Trophoblast cell (in vitro differentiated cells and primary cell): Measurements from ENCODE around the gene MBD3.

Source experiments
- DNase-seq, 2 donors: peaks; one replicate each; pipeline ENCODE4 v3.0.0-alpha.2; 2016
- H2AFZ ChIP-seq: 2 replicates; pipeline ENCODE4 v1.6.1; 2013; ENCODE audit warnings: low read length, moderate library complexity, mild to moderate bottlenecking; ENCODE audit not compliant: insufficient read depth, poor library complexity
- H2AK5ac ChIP-seq: 2 replicates; pipeline ENCODE4 v1.6.1; 2013; ENCODE audit warnings: mild to moderate bottlenecking, low read length
- H2BK120ac ChIP-seq: 2 replicates; pipeline ENCODE4 v1.6.1; 2013; ENCODE audit warnings: low read length, mild to moderate bottlenecking, moderate library complexity; ENCODE audit not compliant: insufficient read depth, poor library complexity
- H2BK12ac ChIP-seq: 2 replicates; pipeline ENCODE4 v1.6.1; 2013; ENCODE audit warnings: mild to moderate bottlenecking, low read length, moderate library complexity
- H2BK5ac ChIP-seq: 2 replicates; pipeline ENCODE4 v1.6.1; 2013; ENCODE audit warnings: low read length, low read depth, moderate library complexity, mild to moderate bottlenecking; ENCODE audit not compliant: poor library complexity
- H3K14ac ChIP-seq: 2 replicates; pipeline ENCODE4 v1.6.1; 2013; ENCODE audit warnings: mild to moderate bottlenecking, low read length
- H3K18ac ChIP-seq: 2 replicates; pipeline ENCODE4 v1.6.1; 2013; ENCODE audit warnings: mild to moderate bottlenecking, low read length
- H3K23ac ChIP-seq: 2 replicates; pipeline ENCODE4 v1.6.1; 2013; ENCODE audit warnings: low read length
- H3K27ac ChIP-seq: 2 replicates; pipeline ENCODE4 v1.5.1; 2013; ENCODE audit warnings: low read depth, mild to moderate bottlenecking, inconsistent platforms, low read length, moderate library complexity
- H3K27me3 ChIP-seq: 2 replicates; pipeline ENCODE4 v1.6.1; 2013; ENCODE audit warnings: inconsistent platforms, mild to moderate bottlenecking, low read length, moderate library complexity; ENCODE audit not compliant: insufficient read depth
- H3K36me3 ChIP-seq, 2 experiments: 1 replicate in 1 of 2; 2 replicates in 1 of 2; pipeline ENCODE4 v1.6.1; 2013; ENCODE audit warnings: low read length in 2 of 2, mild to moderate bottlenecking in 2 of 2, moderate library complexity in 1 of 2; ENCODE audit not compliant: insufficient read depth in 2 of 2, control insufficient read depth in 1 of 2
- H3K4ac ChIP-seq: 2 replicates; pipeline ENCODE4 v1.6.1; 2013; ENCODE audit warnings: low read depth, mild to moderate bottlenecking, low read length, moderate library complexity
- H3K4me1 ChIP-seq, 2 experiments: 1 replicate in 1 of 2; 2 replicates in 1 of 2; pipeline ENCODE4 v1.6.1; 2013; ENCODE audit warnings: low read length in 2 of 2, mild to moderate bottlenecking in 2 of 2, moderate library complexity in 1 of 2; ENCODE audit not compliant: insufficient read depth in 2 of 2, control insufficient read depth in 1 of 2
- H3K4me2 ChIP-seq: 2 replicates; pipeline ENCODE4 v1.6.1; 2013; ENCODE audit warnings: inconsistent platforms, mild to moderate bottlenecking, low read length, moderate library complexity
- H3K4me3 ChIP-seq: 2 replicates; pipeline ENCODE4 v1.5.1; 2013; ENCODE audit warnings: mild to moderate bottlenecking, low read depth, low read length, inconsistent platforms
- H3K79me1 ChIP-seq: one replicate; pipeline ENCODE4 v1.6.1; 2013; ENCODE audit warnings: low read length
- H3K79me2 ChIP-seq: 2 replicates; pipeline ENCODE4 v1.6.1; 2013; ENCODE audit warnings: low read length, mild to moderate bottlenecking; ENCODE audit not compliant: control insufficient read depth, insufficient read depth, poor library complexity
- H3K9ac ChIP-seq: 2 replicates; pipeline ENCODE4 v1.6.1; 2013; ENCODE audit warnings: mild to moderate bottlenecking, low read length
- H3K9me3 ChIP-seq: 2 replicates; pipeline ENCODE4 v1.6.1; 2013; ENCODE audit warnings: low read depth, mild to moderate bottlenecking, control low read depth, inconsistent platforms, low read length; ENCODE audit not compliant: insufficient read depth
- H4K12ac ChIP-seq: 2 replicates; pipeline ENCODE4 v1.6.1; 2013; ENCODE audit warnings: low read depth, mild to moderate bottlenecking, low read length, moderate library complexity
- H4K8ac ChIP-seq: 2 replicates; pipeline ENCODE4 v1.6.1; 2013; ENCODE audit warnings: low read depth, mild to moderate bottlenecking, low read length, moderate library complexity
- H4K91ac ChIP-seq: one replicate; pipeline ENCODE4 v1.6.1; 2013; ENCODE audit warnings: low read depth, mild to moderate bottlenecking, low read length, moderate library complexity
- WGBS: extraction: QIAGEN DNeasy Blood & Tissue Kit; methylation state at CpG from one replicate; pipeline ENCODE4 v1.1.7; 2013; ENCODE audit warnings: missing lambda C conversion rate; ENCODE audit not compliant: insufficient read length, insufficient coverage; ENCODE audit errors: extremely low coverage; 5-methylcytosine and 5-hydroxymethylcytosine counted together

Gene MBD3

GRCh38 chr19:1527650-1528309 is 64.9 kb downstream of the MBD3 start:
- H2AFZ ChIP-seq: no peak overlapping the region
- no peak overlapping the region for H3K14ac ChIP-seq
- H3K4me3 ChIP-seq: no peak overlapping the region
- no peak overlapping the region for H4K91ac ChIP-seq
- no peak overlapping the region for H4K8ac ChIP-seq
- H2BK12ac ChIP-seq: no peak overlapping the region
- no CpG with 5 or more reads among the region's 27 CpGs for WGBS
- no peak overlapping the region for H2BK120ac ChIP-seq
- peak in 1 of 2 donors; percentile 28 for DNase-seq
- no peaks in the 10 kb centered on the region for H3K79me2 ChIP-seq
- no peak overlapping the region for H3K23ac ChIP-seq
- peaks cover 20% of the 10 kb centered on the region for H3K9me3 ChIP-seq
- H4K12ac ChIP-seq: no peak overlapping the region
- H3K9ac ChIP-seq: no peak overlapping the region
- H3K18ac ChIP-seq: no peak overlapping the region
- peaks cover 20% of the 10 kb centered on the region for H3K27me3 ChIP-seq
- no peak overlapping the region for H2AK5ac ChIP-seq
- no peaks in the 10 kb centered on the region for H3K79me1 ChIP-seq
- no peak overlapping the region for H3K4me2 ChIP-seq
- H3K27ac ChIP-seq: no peak overlapping the region
- H3K4me1 ChIP-seq: no peaks in the 10 kb centered on the region
- H3K4ac ChIP-seq: no peak overlapping the region
- no peak overlapping the region for H2BK5ac ChIP-seq
- no peaks in the 10 kb centered on the region for H3K36me3 ChIP-seq

GRCh38 chr19:1526979-1527649 is 65.6 kb downstream of the MBD3 start:
- Histone ChIP-seq H3K4ac (no peak overlapping the region), H2AFZ (no peak overlapping the region), H3K9me3 (peaks cover 20% of the 10 kb centered on the region), H4K8ac (no peak overlapping the region), H3K79me1 (no peaks in the 10 kb centered on the region), H4K91ac (no peak overlapping the region), H3K79me2 (no peaks in the 10 kb centered on the region), H3K36me3 (no peaks in the 10 kb centered on the region), H3K23ac (no peak overlapping the region), H3K4me2 (no peak overlapping the region), H4K12ac (no peak overlapping the region), H2AK5ac (no peak overlapping the region), H2BK120ac (no peak overlapping the region), H3K4me1 (no peaks in the 10 kb centered on the region), H3K14ac (no peak overlapping the region), H2BK5ac (no peak overlapping the region), H2BK12ac (no peak overlapping the region), H3K18ac (no peak overlapping the region), H3K4me3 (no peak overlapping the region), H3K9ac (no peak overlapping the region), H3K27me3 (peaks cover 20% of the 10 kb centered on the region), H3K27ac (no peak overlapping the region)
- peak in 1 of 2 donors; percentile 42 for DNase-seq
- no CpG with 5 or more reads among the region's 18 CpGs for WGBS

- H4K8ac ChIP-seq: no peak overlapping the region
- H2BK120ac ChIP-seq: no peak overlapping the region
- H3K4me1 ChIP-seq: no peaks in the 10 kb centered on the region
- no peak overlapping the region for H2AFZ ChIP-seq
- H3K27ac ChIP-seq: no peak overlapping the region
- H3K36me3 ChIP-seq: no peaks in the 10 kb centered on the region
- no peak overlapping the region for H2BK5ac ChIP-seq
- H3K9ac ChIP-seq: no peak overlapping the region
- no peak overlapping the region for H3K18ac ChIP-seq
- no CpG with 5 or more reads among the region's 33 CpGs for WGBS
- peaks cover 20% of the 10 kb centered on the region for H3K27me3 ChIP-seq
- no peak overlapping the region for H2BK12ac ChIP-seq
- no peaks in the 10 kb centered on the region for H3K79me1 ChIP-seq
- H2AK5ac ChIP-seq: no peak overlapping the region
- H3K4me2 ChIP-seq: no peak overlapping the region
- peaks cover 19% of the 10 kb centered on the region for H3K9me3 ChIP-seq
- no peak overlapping the region for H3K23ac ChIP-seq
- H4K12ac ChIP-seq: no peak overlapping the region
- H4K91ac ChIP-seq: no peak overlapping the region
- no peaks in the 10 kb centered on the region for H3K79me2 ChIP-seq
- no peak overlapping the region for H3K4me3 ChIP-seq
- DNase-seq: no peak
- no peak overlapping the region for H3K14ac ChIP-seq
- no peak overlapping the region for H3K4ac ChIP-seq
These were observed 66.4 kb downstream of the MBD3 start for GRCh38 chr19:1526066-1526778.

- Histone ChIP-seq H3K27me3 (peaks cover 20% of the 10 kb centered on the region), H3K79me1 (no peaks in the 10 kb centered on the region), H4K8ac (no peak overlapping the region), H3K36me3 (no peaks in the 10 kb centered on the region), H3K4me2 (no peak overlapping the region), H3K4me1 (no peaks in the 10 kb centered on the region), H3K79me2 (no peaks in the 10 kb centered on the region), H3K23ac (no peak overlapping the region), H2BK5ac (no peak overlapping the region), H4K12ac (no peak overlapping the region), H3K27ac (no peak overlapping the region), H3K14ac (no peak overlapping the region), H3K4ac (no peak overlapping the region), H3K9ac (no peak overlapping the region), H2AFZ (no peak overlapping the region), H3K18ac (no peak overlapping the region), H4K91ac (no peak overlapping the region), H2BK120ac (no peak overlapping the region), H3K4me3 (no peak overlapping the region), H3K9me3 (peaks cover 19% of the 10 kb centered on the region), H2BK12ac (no peak overlapping the region), H2AK5ac (no peak overlapping the region)
- WGBS: no CpG with 5 or more reads among the region's 31 CpGs
- peak in 1 of 2 donors; percentile 27 for DNase-seq
These were observed 67.3 kb downstream of the MBD3 start for GRCh38 chr19:1525343-1525742.
